Right ventricle myocardium inferior (tissue), 1 donor: Measurements from ENCODE around the gene SERINC5. TPM values are rescaled to one million over a fixed set of nuclear protein-coding genes. Genes with fewer than 3 reads are reported as not detected.
A peak's percentile ranks its signal among the peaks of the same experiment; 100 is the strongest.
"Not testable (repeated sequence)": the region's sequence is repeated elsewhere in the genome, so short reads cannot be mapped to it uniquely, and the experiment has no call there.

Experiments used
- ATAC-seq: fragments of 200-7000 bp; cut with Tn5 transposase; one replicate; pipeline ENCODE4 v1.9.1; 2020; ENCODE audit warnings: mild to moderate bottlenecking, moderate library complexity
- DNase-seq: peaks from one replicate; pipeline ENCODE4 v3.0.0; 2021; ENCODE audit errors: missing footprints
- intact Hi-C: fragments of 100-400 bp; cut with DNase I; formaldehyde crosslinking; loops from one replicate; pipeline ENCODE4 v1.11.0; 2022
- total RNA-seq: library from RNA; stranded (reverse); fragmentation: NEBNext Ultra II Directional; extraction: Animal tissue kit (Norgen Biotek cat#: 25700); gene quantifications from one replicate; pipeline ENCODE4 v1.2.1, GENCODE V29; 2021
- donor health status: DM: no; HTN: yes; CAD: no; lungs with severe emphysema.

The SERINC5 gene
- total RNA-seq, 1 donor from 2014 or later: 14.5 TPM

DNA sequence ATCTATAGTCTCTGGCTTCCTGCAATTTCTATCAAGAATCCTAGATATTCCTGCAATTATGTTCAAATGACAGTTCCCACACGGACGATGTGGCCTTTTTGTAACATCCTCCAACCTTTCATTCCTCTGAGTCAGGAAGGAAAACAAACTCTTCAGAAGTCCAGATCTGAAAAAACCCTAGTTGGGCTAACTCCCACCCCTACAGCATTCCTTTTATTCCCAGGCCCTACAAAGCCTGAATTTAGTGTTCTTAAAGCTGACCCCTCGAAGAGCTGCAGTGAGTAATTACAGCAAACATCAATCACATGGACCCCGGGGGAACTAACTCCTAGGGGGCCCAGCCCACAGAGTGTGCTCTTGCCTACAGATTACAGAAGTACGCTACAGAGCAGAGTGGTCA lies 99.7 kb downstream of the SERINC5 start:
- no peak for DNase-seq

DNA sequence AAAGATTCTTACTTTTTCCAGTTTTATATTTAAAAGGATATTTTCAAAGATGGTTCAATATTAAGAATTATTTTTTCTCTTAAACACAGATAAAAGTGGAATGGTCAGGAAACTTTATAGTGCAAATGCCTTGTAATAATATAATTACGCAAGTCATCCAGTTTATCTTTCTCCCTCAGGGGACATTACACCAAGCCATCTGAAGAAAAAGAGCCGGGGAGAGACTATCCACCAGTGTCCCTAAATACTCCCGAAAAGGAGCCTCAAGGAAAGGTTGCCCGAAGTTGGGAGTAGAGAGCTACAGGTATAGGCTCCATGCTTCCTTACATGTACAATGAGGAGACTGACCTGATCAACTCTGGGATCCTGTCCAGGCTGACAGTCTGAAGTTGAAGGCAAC lies 101.1 kb downstream of the SERINC5 start:
- ATAC-seq: peak; percentile 79
- intact Hi-C loops: no loop called here
- DNase-seq: no peak

More for the DNA sequence above, 99.7 kb downstream of the SERINC5 start:
- intact Hi-C loops: no loop called here
- no peak for ATAC-seq

DNA sequence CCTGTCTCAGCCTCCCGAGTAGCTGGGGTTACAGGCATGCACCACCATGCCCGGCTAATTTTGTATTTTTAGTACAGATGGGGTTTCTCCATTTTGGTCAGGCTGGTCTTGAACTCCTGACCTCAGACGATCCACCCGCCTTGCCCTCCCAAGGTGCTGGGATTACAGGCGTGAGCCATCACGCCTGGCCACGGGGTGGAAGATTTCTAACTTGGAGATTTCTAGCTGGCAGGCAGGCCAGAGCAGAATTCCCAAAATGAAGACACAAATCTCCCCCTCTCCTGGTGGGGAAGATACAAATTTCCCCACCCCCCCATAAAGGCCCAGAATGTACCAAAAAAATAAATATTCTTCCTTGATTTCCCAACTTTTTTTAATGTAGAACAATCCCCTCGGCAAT lies 101.6 kb downstream of the SERINC5 start:
- ATAC-seq: peak; percentile 60
- DNase-seq, intact Hi-C loops: not testable (repeated sequence)

DNA sequence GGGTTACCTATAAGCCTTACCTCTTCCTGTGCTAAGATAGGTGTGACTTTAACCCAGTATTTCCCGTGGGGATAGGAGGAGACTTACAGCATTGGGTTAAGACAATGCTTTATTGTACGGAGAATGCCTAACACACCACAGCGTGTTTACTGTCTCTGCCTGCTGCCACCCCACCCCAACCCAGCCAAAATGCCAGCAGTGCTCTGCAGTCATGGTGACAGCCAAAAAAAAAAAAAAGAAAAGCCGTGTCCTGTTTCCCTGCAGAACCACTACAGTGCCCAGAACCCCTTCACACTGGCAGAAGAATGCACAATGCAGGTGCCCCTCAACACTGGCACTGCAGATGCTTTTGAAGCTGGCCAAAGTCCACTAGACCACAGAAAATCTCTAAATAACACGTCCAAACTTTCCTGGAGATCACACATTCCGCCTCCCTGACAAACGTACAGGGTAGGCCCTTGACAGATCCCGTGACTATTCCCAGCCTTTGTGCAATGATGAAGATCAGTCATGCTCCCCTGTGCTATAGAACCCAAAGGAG lies 102.2 kb downstream of the SERINC5 start:
- intact Hi-C loops: no loop called here
- peak; percentile 43 for ATAC-seq
- no peak for DNase-seq

DNA sequence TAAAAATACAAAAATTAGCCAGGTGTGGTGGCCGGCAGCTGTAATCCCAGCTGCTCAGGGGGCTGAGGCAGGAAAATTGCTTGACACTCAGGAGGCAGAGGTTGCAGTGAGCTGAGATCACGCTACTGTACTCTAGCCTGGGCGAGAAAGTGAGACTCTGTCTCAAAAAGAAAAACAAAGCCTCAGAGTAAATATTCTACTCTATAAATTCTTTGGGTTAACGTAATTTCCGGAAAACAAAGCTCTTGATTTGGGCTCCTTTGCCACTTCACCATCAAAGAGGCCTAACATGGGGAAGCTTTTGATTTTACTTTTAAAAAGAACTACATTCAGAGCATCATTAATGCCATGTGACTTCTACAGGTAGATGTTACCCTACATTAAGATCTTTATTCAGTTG lies 103.1 kb downstream of the SERINC5 start:
- DNase-seq: no peak
- no peak for ATAC-seq
- intact Hi-C loops: no loop called here

DNA sequence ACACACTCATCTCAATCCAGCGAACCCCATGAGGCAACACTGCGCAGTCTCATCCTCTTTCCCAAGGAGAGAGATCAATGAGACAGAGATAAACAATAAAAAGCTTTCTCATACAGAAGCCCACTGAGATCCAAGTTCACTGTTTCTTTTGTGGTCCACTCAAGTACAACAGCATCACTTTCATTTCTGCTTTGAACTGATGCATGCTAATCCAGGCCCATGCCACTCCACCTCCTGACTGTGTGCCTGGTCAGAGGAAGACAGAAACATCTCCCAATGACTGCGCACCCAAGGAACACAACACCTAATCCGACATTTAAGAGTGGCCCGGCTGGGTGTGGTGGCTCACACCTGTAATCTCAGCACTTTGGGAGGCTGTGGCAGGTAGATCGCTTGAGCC lies 104.0 kb downstream of the SERINC5 start:
- intact Hi-C loops: no loop called here
- DNase-seq (no peak), ATAC-seq (no peak)

DNA sequence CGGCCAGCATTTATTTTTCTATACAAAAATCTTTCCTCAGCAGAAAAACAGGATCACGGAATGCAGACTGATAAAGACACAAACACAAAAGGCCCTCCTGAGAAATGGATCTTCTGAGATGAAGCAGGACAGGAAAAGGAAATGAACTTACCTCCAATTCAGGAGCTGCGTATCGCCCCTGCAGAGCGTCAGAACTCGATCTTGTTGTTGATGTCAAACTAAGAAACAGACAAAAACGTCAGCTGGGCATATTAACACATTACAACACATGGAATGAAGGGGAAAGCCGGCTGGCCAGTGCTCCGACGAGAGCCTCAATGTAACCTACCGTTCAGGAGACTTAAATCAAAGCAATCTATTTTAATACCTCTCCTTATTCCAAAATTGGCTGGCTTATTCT lies 105.1 kb downstream of the SERINC5 start:
- intact Hi-C loops: no loop called here
- DNase-seq: no peak
- ATAC-seq: no peak

DNA sequence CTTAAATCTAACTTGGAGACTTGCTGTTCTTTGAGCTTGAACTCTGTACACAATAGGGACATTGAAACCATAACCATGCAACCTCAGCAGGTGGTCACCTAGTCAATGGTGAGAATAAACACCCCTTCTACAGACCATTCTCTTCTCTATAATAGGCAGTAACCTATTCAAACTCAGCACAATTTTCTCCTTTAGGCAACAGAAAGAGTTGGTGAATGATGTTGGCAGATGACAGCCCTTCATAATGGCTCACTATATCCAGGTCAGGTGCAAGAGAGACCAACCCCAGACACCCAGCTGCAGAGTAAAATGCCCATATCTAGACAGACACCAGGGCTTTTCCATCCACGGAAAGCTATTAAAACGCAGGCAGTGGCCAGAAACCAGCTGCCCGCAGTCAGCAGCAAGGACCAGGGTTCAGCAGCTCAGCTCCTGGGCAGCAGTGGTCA lies 106.7 kb downstream of the SERINC5 start:
- ATAC-seq (no peak), DNase-seq (no peak)
- intact Hi-C loops: no loop called here

DNA sequence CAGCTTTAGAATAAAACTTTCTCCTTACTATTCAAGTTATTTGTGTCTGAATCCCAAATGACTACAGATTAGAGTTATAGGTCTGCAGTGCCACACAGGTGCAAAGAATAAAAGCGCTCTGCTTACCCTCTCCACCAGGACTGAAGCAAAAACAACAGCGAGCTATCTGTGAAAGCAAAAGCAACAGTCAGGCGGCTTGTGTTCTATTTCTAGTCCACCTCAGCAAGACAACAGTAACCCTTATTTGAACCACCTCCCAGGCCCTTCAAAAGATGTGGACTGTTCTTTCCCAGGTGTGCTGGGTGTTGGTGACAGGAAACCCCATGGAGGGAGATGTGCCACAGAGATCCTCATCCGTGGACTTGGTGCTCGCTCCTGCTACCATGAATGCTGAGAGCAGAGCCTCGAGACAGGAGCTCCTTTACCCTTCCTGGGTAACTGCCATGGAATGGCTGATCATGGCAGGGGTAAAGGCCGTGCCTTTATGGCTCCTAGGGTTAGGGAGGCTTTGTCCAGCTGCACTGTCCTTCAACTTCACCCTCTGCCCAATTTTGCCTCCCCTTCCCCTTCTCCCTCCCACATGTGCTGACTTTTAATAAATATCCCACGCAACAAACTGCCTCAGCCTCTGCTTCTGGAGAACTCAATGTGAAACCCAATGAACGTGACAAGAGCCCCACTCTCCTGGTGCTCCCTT lies 108.6 kb downstream of the SERINC5 start:
- intact Hi-C loops: no loop called here
- DNase-seq (no peak), ATAC-seq (peak; percentile 29)

DNA sequence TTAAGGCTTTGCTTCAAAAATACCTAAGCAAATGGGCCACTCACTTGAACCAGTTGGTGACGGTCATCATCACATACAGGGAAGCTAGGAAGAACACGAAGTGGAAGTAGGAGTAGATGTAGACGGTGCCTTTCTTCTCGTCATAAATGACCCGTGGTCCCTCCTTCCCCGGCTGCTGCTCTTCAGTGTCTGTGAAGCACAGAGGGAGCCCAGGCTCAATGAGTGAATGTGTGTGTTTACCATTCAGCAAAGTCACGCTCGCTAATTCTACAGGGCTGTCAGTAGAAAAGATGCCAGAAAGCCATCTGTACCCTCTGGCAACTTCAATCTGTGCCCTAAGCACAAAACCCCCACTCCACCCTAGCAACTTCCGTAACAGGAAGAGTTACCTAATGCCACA lies 109.8 kb downstream of the SERINC5 start:
- DNase-seq (no peak), ATAC-seq (no peak)
- intact Hi-C loops: no loop called here

DNA sequence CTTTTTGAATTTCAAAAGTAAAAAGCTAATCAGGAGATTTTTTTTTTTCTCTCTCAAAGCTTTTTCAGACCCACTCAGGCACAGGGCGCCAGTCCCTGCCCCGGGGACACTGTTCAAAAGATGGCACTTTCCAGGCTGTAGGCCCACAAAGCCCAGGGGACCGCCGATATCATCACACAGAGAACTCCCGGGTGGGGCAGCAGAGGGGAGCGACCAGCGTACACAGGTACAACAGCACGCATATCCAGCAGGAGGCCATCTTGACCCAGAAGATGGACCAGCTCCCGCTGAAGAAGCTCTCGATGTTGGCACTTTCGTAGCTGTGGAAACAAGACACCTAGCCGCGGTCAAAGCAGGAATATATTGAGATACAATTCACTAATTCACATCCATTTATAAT lies 112.4 kb downstream of the SERINC5 start:
- DNase-seq (no peak), ATAC-seq (no peak)
- intact Hi-C loops: loop anchor here (5.0 kb wide), 1 partner anchor 49 kb away; no protein-coding TSS in a partner anchor

DNA sequence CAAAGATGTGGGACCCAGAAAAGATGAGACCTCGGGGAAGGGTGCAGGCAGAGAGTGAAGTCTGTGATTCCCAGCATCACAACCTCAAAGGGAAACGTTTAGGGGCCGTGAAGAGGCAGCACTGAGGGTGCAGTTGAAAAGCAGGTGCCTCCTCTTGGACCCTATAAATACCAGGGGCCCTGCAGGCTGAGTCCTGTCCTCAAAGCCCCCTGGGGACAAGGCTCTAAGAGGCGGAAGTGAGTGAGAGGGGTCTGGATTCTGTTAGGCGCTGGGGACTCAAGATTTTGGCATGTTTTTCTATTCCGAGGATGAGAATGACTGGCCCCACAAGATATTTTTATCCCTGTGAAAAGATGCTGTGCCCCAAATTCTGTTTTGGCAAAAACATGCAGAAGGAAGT lies 112.9 kb downstream of the SERINC5 start:
- intact Hi-C loops: loop anchor here (5.0 kb wide), 1 partner anchor 49 kb away; no protein-coding TSS in a partner anchor
- no peak for DNase-seq

DNA sequence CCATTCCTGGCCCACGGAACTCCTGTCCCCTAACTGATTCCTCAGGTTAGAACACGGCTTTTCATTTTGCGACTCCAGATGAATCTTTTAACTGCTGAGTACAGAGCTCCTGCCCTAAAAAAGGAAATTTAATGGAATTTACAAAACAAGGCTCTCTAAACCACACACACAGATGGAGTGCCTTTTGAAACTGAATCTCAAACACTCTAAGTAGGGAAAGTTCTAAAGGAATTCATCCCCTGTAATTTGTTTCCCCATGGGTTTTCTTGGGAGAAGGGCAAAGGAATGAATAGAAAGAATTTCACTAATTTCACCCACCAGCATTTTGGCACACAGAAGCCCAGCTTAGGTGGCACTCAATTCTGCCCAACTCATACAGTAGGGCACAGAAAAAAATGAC lies 114.2 kb downstream of the SERINC5 start:
- intact Hi-C loops: loop anchor here (2.0 to 5.0 kb wide), 2 partner anchors 51 to 115 kb away; partner anchors contain the start of gene SERINC5
- DNase-seq (no peak), ATAC-seq (no peak)

More for the DNA sequence above, 112.9 kb downstream of the SERINC5 start:
- ATAC-seq: no peak

DNA sequence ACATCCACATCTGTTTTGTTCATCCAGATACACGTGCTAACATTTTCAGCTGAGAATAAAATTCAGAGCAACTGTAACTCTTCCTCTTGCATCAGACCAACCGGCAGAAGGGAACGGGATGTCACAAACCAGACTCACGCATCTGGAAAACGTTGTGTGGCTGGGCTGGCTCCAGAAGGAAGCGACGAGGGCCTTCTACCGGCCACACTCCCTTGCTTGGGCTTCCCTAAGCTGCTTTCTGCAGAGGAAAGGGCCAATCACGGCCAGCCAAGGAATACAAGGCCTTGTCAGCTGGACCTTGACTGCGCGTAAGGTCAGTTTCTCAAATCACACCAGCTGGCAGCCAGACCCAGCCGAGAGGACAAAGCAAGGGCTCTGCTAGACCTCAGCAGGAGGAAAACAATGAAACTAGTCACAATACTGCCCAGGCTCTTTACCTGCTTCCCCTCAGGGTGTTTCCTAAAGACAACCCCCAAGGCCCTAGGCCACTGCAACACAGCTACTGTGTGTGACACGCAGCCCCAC lies 114.6 kb downstream of the SERINC5 start:
- ATAC-seq: peak; percentile 98
- intact Hi-C loops: loop anchor here (2.0 to 5.0 kb wide), 2 partner anchors 51 to 116 kb away; partner anchors contain the start of gene SERINC5
- DNase-seq: peak; percentile 94

DNA sequence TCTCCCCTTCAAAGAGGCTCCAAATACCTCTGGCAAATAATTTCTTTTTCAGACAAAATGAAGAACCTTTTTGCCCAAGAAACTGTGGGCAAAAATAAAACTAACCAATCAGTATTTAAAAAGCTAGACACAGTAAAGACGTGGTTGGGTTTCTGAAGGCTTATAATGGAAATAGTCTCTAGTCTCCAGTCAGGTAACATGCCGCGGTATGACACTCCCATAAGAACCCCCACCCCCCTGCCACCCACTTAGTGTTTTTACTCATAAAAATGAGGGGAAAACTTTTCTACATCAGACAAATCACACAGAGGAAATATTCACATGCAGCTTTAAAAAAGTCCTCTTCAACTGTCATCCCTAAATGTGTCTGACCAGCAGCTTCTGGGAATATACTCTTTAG lies 115.4 kb downstream of the SERINC5 start:
- intact Hi-C loops: loop anchor here (2.0 to 5.0 kb wide), 2 partner anchors 52 to 116 kb away; partner anchors contain the start of gene SERINC5
- ATAC-seq (no peak), DNase-seq (no peak)

DNA sequence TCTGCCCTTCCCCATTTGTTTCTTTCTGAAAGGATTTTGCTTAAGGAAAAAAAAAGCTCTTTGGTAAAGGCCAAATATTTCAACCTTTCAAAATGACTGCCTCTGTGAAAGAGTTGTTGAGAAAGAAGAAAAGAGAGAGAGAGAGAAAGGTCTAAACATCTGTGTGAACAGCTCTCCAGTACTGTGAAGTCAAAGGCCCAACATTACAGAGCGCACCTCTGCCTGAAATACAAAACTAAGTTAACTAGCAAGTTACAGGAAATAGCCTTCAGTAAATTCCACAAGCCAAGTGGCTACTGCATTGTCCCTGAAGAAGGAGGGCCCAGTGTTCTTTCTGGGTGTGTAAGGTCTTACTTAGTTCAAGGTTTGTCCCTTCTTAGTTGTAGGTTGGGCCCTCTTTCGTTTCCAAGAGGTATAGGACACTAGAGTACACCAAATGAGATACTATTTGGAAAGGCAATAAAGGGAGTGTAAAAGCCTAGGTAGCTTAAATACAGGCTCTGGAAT lies 116.3 kb downstream of the SERINC5 start:
- intact Hi-C loops: no loop called here
- ATAC-seq: no peak
- DNase-seq: no peak

DNA sequence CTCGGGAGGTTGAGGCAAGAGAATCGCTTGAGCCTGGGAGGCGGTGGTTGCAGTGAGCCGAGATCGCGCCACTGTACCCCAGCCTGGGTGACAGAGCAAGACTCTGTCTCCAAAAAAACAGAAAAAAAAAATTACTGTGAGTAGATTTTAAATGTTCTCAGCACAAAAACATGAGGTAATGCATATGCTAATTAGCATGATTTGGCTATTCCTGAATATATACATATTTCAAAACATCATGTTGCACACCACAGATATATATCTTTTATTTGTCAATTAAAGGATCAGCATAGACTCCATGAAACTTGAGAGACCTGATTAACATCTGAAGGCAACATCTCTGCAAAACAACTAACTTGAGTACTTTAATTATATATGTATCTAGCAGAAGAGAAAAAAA lies 117.4 kb downstream of the SERINC5 start:
- ATAC-seq: no peak

DNA sequence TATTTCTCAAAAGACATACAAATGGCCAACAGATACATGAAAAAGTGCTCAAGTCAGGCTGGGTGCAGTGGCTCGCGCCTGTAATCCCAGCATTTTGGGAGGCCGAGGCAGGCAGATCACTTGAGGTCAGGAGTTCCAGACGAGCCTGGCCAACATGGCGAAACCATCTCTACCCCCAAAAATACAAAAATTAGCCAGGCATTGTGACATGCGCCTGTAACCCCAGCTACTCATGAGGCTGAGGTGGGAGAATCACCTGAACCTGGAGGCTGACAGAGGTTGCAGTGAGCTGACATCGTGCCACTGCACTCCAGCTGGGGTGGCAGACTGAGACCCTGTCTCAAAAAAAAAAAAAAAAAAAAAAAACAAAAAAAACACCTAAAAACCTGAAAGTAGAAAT lies 119.0 kb downstream of the SERINC5 start:
- DNase-seq, intact Hi-C loops, ATAC-seq: not testable (repeated sequence)

More for the DNA sequence above, 117.4 kb downstream of the SERINC5 start:
- intact Hi-C loops: no loop called here
- DNase-seq: no peak

DNA sequence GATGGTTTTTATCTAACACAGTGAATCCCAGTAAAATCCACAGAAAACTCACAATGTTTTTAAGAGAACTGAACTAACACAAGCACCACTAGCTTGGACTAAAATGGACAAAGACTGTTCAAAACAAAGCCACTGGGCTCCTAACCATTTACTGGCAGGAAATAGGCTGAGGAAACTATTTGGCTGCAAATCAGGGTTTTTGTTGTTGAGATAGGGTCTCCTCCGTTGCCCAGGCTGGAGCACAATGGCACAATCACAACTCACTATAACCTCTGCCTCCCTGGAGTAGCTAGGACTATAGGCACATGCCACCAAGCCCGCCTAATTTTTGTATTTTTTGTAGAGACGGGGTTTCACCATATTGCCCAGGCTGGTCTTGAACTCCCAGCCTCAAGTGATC lies 121.0 kb downstream of the SERINC5 start:
- ATAC-seq (no peak), DNase-seq (no peak)
- intact Hi-C loops: no loop called here

DNA sequence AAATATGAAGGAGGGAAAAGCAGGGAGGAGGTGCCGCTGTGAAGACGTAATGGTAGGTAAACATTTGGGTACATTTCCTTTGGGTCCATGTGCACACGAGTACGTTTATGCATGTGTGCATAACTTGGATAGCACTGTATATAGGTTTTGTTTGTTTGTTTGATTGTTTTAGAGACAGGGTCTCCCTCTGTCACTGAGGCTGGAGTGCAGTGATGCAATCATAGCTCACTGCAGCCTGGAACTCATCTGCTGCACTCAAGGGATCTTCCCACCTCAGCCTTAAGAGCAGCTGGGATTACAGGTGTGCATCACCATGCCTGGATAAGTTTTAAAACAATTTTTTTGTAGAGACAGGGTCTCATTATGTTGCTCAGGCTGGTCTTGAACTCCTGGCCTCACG lies 126.7 kb downstream of the SERINC5 start:
- ATAC-seq: no peak
- intact Hi-C loops: no loop called here
- DNase-seq: no peak
